HG03097 (cell line): ENCODE data around the gene EGFL6.

ENCODE experiments used
- ATAC-seq: cut with Tn5 transposase; IDR thresholded peaks from one replicate; pipeline ENCODE4 v1.9.1; 2021; ENCODE audit not compliant: unreplicated experiment, low FRiP score

The EGFL6 gene, protein sequence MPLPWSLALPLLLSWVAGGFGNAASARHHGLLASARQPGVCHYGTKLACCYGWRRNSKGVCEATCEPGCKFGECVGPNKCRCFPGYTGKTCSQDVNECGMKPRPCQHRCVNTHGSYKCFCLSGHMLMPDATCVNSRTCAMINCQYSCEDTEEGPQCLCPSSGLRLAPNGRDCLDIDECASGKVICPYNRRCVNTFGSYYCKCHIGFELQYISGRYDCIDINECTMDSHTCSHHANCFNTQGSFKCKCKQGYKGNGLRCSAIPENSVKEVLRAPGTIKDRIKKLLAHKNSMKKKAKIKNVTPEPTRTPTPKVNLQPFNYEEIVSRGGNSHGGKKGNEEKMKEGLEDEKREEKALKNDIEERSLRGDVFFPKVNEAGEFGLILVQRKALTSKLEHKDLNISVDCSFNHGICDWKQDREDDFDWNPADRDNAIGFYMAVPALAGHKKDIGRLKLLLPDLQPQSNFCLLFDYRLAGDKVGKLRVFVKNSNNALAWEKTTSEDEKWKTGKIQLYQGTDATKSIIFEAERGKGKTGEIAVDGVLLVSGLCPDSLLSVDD

DNA sequence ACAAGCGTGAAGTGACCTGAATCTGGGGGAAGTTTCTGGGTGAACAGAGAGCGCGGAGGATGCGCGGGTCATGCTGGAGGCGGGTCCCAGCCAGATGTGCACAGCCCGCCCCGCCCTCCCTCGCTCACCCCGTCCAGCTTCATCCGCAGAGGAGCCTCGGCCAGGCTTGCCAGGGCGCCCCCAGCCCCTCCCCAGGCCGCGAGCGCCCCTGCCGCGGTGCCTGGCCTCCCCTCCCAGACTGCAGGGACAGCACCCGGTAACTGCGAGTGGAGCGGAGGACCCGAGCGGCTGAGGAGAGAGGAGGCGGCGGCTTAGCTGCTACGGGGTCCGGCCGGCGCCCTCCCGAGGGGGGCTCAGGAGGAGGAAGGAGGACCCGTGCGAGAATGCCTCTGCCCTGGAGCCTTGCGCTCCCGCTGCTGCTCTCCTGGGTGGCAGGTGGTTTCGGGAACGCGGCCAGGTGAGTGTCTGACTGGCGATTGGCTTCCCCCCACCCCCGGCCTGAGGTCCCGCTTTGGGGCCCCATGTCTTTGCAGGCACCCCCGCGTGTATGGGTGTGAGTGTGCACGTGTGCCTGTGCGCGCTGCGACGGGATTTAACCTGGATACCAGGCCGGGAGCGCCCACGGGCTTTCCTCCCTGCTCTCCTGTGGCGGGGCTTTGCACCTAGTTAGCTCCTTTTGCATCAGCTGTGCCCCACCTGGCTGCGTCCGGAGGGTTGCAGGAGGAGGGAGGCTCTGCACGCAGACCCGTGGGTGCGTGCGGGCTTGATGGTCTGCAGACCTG is at the start of gene EGFL6:
Gene EGFL6 (plus strand): TSS at position 123 of the 782 bp plus-strand sequence. CDS start 261 bp downstream, at position 384.
- no peak for ATAC-seq

DNA sequence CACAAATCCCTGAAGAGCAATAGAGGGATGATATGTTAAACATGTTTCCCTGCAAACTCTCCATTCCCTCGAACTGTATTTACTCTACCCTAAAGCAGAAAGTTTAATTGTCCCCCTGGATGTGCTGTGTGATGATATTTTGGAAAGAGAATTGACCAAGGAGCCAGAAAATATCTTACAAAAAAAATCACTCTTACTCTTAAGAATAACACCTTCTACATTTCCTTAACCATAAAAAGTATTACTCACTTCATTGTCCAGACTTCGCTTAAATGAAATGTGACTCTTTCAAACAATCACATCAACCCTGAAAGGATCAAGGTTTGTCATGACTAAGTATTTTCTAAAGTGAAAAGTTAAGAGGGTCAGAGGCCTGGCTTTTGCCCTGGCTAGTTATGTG is 49.0 kb upstream of the EGFL6 start:
- ATAC-seq, result no peak

DNA sequence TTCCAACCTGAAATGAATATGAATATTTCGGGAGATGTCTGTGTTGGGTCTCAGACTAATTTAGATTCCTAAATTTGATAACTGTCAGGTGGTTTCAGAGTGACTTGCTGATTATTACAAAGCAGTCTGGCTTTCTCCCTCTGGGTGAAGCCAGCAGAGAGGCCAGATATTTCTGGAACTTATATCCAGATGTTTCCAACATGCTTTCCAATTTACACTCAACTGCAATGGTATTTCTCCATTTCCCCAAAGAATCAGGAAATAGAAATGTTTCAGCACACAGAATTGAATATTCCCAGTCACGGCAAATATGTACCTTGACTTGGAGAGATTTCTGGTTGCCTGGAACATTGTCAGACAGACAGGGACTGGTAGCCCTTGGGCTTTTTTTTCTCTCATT is 48.5 kb upstream of the EGFL6 start:
- no peak for ATAC-seq

DNA sequence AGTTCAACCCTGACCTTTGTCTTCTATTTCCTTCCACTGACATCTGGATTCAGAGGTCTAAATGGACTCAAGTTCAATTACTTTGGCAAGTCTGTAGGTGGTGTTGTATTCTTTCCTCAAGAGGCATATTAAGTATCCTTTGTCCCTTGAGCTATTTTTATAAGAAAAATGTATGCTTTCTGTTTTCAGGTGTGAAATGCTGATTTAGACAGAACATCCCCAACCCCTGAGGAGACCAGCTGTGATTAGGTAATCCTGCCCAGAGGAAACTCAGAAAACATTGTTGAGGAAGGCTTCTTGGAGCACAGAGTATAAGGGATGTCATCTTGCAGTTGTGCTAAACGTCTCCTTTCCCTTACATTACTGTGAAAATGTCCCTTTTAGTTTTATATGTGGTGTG is 46.6 kb upstream of the EGFL6 start:
- ATAC-seq, result no peak

DNA sequence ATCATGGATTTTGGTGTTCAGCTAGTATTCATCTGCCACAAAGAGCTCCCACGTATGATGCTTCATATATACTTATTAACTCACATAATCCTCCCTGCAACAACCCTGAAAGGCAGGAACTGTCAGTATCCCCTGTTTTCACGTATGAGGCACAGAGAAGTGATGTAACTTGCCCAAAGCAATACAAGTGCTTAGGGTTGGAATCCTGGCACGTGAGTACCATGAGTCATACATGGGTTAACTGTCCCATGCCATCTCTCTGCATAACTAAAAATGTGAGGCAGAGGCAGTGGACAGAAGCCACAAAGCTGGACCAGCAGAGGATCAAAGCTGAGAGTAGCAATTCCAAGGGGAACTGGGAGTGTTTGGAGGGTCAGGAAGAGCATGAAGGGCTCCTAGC is 35.7 kb upstream of the EGFL6 start:
- no peak for ATAC-seq

DNA sequence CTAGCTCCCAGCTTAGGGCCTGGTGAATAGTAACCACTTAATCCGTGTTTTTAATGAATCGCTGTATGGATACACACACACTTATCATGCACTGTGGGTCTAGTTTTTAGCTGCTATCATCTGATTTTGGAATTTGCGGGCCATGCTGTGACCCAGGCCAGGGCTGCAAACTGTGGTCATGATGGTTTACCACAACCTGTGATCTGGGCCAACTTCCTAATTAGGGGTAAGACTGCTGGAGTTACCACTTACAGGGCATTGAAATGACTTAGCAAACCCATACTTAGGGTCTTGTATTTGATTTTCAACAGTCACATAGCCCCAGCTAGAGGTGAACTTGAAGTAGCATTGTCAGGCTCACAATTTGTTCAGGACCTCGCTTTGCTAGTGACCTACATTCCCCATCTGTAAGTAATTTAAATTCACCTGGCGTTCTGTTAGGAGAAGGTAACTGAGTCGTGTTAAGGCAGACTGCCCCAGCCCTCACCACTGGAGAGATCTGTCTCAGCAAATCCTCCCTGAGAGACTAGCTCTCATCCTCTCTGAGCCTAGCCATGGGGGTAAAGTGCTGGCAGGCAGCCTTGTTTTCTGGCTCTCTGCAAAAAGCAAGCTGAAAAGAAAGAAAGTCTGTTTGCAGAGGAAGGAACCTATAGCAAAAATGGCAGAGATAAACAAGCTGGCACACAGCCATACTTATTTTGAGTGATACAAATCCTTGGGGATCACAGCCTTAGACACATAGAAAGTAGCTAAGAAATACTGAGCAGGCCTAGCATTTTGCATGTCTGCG is 33.8 kb upstream of the EGFL6 start:
- no peak for ATAC-seq

DNA sequence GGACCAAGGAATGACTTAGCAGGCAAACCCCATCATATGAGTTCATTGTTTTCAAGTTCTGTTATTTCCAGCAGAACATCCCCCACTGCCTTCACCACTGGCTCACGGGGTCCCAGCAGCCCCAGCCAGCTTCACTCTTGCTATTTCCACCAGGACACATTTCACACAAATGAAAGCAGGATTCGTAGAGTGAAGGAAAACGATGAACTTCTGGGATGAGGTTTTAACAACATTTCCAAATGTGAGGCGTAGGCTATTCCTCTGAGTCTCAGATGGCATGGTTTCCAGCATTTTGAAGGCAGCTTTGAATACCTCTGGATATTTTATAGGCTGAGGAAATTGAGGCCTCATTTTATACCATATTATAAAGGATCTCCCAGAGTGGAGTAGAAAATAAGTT is 32.9 kb upstream of the EGFL6 start:
- no peak for ATAC-seq

DNA sequence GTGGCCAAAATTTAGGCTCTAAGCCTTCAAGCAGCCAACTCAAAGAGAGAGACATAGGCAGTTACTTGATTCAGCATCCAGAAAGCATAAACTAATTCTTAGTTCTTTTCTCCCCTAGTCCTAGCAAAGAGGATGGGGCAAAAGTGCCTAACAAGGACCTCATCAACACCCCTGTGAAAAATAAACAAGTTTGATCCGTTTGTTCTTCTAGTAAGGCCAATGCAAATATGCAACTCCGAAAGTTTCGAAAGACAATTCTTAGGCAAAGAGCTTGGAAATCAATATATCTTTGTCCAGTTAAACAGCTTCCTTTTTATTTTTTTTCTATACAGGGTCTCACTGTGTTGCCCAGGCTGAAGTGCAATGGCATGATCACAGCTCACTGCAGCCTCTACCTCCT is 31.0 kb upstream of the EGFL6 start:
- ATAC-seq, result no peak

DNA sequence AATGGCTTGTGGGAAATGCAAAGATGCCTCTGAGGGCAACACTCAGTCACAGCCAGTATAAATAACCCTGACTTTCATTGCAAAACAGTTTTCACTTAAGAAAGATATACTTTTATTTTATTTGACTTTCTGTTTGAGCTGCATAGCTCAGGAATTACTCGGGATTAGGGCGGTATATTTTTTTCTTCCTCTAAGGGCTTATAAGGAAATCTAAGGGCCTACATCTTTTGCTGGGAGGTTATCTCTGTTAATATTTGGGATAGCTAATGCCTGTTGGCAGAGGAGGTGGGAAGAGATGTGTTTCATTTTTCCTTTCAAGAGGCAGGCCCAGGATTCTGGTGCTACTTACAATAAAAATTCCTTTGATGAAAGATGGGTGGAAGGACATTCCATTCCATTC is 28.8 kb upstream of the EGFL6 start:
- ATAC-seq, result no peak

DNA sequence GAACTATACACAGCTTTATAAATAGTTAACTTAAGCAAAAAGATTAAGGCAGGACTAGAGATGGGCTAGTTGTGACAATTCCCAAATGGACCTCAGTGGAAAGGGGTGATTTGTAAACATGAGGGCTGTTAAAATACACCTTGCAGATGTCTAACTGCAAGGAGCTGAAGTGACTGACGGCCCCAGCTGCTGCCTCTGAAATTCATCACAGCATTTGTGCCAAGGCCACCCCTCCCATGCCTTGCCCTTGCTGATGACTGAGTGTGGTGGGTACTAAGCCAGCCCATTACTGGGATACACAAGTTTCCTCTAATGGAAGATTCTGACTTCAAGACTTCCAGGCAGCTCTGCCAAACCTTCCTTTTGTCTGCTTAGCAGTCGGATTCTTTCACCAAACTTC is 23.7 kb upstream of the EGFL6 start:
- ATAC-seq, result no peak

DNA sequence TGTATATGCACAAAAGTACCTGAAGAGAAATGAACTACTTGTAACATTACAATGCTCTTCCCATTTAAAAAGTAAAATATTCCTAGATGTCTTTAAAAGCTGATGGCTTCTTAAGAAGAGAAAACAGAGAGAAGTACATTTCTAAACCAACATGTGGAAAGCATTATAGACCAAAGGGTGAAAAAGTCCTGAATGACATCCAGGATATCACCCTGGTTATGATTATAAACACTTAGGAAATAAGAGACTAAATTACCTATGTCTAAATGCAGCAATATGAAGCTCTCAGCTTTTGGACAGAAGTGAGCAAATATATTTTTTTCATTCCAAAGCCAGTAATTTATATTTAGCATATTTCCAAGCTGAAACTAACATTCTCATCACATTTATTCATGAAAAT is 21.7 kb upstream of the EGFL6 start:
- no peak for ATAC-seq

DNA sequence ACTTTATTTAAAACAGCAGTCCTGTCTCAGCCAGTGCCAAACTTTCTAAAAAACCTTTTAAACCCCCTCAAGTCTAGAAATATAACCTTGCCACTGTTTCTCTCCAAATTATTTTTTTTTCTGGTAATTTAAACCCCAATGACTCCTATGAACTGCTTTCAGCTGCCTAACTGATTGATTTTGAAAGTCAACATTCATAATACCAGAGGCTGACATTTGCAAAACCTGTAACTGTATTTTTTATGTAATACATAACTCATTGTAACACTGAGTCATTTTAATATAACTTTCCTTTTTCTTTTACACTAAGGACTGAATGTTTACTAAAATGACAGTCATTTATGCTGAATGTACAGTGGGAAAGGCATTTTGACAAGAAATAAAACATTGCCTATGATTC is 19.1 kb upstream of the EGFL6 start:
- no peak for ATAC-seq

DNA sequence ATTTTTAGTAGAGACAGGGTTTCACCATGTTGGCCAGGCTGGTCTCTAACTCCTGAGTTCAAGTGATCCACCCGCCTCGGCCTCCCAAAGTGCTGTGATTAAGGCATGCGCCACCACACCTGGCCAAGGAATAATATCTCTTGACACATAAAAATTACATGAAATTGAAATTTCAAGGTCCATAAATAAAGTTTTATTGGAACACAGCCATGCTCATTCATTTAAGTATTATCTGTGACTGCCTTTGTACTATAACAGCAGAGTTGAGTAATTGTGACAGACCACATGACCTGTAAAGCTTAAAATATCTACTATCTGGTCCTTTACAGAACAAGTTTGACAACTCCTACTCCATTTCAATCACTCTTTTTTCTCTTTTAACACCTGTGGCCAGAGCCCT is 17.8 kb upstream of the EGFL6 start:
- no peak for ATAC-seq

DNA sequence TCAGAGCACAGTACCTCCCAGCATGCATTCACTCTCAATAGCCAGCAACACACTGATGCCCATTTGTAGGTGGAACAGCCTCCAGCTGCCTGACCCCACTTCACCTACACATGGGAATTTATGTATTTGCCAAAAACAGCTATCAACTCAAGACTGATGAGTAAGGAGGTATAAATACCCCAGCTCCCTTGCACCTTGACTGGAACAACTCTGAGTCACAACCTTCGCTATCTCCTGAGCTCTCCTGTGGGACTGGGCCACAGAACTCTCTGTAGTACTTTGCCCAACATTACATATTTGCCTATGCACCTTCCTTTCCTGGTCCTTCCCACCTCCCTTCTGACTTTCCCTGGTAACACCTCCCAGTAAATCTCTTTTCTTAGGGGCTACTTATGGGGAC is 16.5 kb upstream of the EGFL6 start:
- ATAC-seq, result no peak

DNA sequence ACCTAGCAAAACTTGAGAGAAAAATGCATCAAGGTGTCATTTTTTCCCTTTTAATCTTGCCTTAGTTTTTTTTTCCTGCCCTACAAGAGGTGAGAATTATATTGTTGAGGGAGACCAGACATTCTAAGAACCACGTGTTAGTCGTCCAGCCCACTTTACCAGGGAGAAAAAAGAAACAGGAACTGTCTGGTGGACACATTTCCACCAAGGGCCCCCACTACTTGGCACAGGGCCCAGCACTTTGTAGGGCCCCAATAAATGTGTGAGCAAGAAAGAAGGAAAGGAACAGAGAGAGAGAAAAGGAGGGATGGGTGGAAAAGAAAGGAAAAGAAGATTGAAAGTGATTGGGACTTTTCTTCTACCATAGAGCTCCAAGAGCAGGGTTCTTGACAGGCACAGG is 3.9 kb upstream of the EGFL6 start:
- no peak for ATAC-seq

DNA sequence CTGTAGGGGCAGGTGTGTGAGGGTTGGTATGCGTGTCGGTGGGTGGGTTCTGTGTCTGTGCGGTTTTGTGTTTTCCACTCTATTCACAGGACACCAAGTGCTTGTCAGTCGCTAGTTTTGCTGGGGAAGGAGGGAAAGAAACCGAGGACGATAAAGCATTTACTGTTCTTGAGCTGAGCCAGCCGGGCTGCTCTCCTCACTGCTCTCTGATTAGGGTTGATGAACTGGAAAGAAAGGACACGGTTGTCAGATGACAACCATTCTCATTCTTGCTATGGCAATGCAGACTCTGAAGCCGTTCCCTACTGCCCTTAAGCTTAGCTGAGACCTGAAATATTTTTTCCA is 832 bp downstream of the EGFL6 start:
- ATAC-seq, result no peak

DNA sequence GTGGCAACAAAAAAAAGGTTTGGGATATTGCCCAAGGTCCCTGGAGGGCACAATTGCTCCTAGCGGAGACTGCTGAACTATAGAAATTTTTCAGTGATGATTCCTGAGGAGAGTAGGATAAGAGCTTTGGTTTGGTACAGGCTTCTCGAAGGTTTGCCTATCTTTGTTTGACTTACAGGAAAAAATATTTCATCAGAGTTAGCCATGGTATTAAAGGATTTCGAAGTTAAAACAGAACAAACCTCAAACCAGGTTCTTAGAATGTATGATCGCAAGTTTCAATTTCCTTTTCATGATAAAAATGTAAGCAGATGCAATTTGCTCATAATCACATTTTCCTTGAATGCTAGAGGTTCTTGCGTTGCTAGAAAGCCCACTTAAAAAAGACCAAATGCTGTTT is 1.7 kb downstream of the EGFL6 start:
- no peak for ATAC-seq

DNA sequence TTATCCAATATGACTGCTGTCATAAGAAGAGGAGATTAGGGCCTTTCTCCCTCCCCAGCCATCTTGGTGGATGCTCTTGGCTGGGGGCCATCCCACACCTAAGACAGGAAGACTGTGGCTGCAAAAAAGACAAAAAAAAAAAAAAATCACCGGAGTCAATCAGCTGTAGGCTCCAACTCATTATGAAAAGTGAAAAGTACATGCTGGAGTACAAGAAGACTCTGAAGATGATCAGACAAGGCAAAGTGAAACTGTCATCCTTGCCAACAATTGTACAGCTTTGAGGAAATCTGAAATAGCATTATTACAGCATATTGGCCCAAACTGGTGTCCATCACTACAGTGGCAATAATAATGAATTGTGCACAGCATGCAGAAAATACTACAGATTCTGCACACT is 5.2 kb downstream of the EGFL6 start:
- no peak for ATAC-seq

DNA sequence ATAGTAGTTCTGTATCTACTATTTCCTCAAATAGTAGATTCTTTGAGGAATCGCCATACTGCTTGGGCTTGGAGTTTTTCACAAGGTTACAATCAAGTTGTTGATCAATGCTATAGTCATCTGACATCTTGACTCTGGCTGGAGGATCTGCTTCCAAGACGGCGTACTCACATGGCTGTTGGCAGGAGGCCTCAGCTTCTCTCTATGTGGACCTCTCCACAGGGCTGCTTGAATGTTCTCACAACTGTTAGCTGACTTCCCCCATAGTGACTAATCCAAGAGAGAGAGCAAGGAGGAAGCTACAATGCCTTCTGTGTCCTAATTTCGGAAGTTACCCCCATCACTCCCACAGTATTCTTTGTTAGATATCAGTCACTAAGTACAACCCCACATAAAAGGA is 10.3 kb downstream of the EGFL6 start:
- ATAC-seq, result no peak

DNA sequence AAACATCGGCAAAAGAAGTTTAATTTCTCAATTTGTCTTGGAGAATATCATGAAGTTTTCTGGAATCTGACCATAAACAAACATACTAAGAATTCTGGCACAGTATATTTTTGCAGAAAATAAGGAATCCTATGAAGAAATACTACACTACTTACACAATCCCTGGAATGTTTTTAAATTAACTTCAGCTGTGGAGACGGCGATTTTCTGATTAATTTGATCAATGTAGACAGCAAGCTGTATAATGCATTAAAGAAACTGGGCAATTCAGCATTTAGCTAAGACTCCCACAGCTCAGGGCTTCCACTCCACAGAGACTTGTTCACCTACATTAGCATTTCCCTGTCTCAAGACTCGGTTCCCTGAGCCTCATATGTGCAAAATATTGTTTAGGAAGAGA is 12.2 kb downstream of the EGFL6 start:
- no peak for ATAC-seq

DNA sequence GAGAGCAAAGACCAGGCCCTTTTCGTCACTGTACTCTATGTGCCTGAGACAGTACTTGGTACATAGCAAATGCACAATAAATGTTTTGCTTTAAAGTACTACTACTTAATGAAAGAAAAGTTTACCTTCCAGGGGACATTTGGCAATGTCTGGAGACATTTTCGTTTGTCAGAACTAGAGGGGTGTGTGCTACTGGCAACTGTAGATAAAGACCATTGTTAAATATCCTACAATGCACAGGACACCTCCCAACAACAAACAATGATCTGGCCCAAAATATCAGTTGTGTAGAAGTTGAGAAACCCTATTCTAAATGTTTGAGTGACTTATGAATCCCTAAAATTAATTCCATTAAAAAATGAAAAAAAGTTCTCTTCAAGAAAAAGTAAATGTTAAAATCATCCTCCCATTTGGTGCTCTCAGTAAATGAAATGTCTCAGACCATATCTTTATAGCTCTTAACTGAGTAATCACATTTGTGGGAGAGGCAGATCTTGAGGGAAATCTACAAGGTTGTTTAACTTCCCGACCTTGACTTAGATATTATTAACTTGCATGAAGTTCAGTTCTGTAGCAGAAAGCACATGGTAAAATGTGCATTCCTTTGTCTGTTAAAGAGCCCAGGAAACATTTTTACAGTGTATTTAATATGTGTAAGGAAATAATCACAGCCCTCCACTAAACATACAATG is 18.5 kb downstream of the EGFL6 start:
- ATAC-seq, result no peak
